Kidney (tissue), 22 donors: Measurements from ENCODE around the gene ZNF578. TPM values are rescaled to one million over a fixed set of nuclear protein-coding genes. Genes with fewer than 3 reads are reported as not detected.

ENCODE experiments used
- DNase-seq, 5 donors: peaks; one replicate each; pipeline ENCODE4 v3.0.0-alpha.2; 2013 to 2020
- FAIRE-seq: peaks from 2 replicates; lab custom pipeline; 2012; peaks lifted over from hg19 to GRCh38; lab: Jason Lieb, UNC
- H3K27ac ChIP-seq, 2 donors: one replicate each; pipeline ENCODE4 v1.7.0; 2013; ENCODE audit warnings: low read depth in 2 of 2, low read length in 2 of 2, inconsistent platforms in 1 of 2
- H3K27me3 ChIP-seq: one replicate; pipeline ENCODE4 v1.7.1; 2013; ENCODE audit warnings: low read length, inconsistent platforms; ENCODE audit not compliant: control insufficient read depth, insufficient read depth
- H3K36me3 ChIP-seq, 3 donors: one replicate each; pipeline versions ENCODE4 v1.7.0 to v1.7.1; 2013; ENCODE audit warnings: low read length in 3 of 3, control low read depth in 1 of 3, inconsistent platforms in 1 of 3; ENCODE audit not compliant: insufficient read depth in 3 of 3, control insufficient read depth in 2 of 3
- H3K4me1 ChIP-seq, 3 donors: one replicate each; pipeline versions ENCODE4 v1.7.0 to v1.7.1; 2013; ENCODE audit warnings: low read length in 3 of 3, inconsistent platforms in 1 of 3, low read depth in 1 of 3; ENCODE audit not compliant: control insufficient read depth in 2 of 3, insufficient read depth in 2 of 3
- H3K4me3 ChIP-seq, 3 donors: one replicate each; pipeline versions ENCODE4 v1.7.0 to v1.8.1; 2013; ENCODE audit warnings: low read length in 3 of 3, control low read depth in 1 of 3, inconsistent platforms in 1 of 3
- H3K9ac ChIP-seq, 3 donors: one replicate each; pipeline versions ENCODE4 v1.7.0 to v1.7.1; 2013; ENCODE audit warnings: low read length in 3 of 3, control low read depth in 1 of 3, inconsistent platforms in 1 of 3
- H3K9me3 ChIP-seq, 3 donors: one replicate each; pipeline versions ENCODE4 v1.7.0 to v1.7.1; 2013; ENCODE audit warnings: low read length in 3 of 3, control low read depth in 1 of 3, inconsistent platforms in 1 of 3; ENCODE audit not compliant: control insufficient read depth in 2 of 3, insufficient read depth in 1 of 3
- CTCF ChIP-seq: IDR thresholded peaks from 3 replicates; pipeline ENCODE4 v1.5.1; 2012; ENCODE audit warnings: mild to moderate bottlenecking, moderate library complexity, borderline replicate concordance; ENCODE audit not compliant: insufficient read depth; ENCODE audit errors: extremely low read depth
- intact Hi-C: fragments of 100-400 bp; cut with DNase I; formaldehyde crosslinking; loops from one replicate; pipeline ENCODE4 v1.11.1; 2022
- long read RNA-seq, 10 donors: library from polyadenylated mRNA in 1 of 10; unstranded in 1 of 10; transcript quantifications; one replicate each; pipeline ENCODE4 v2.0.0 and lab custom pipeline, GENCODE V29; 2021 to 2026
- polyA plus RNA-seq: library from polyadenylated mRNA; stranded (reverse); fragments of 350-450 nt; fragmentation: Illumina TruSeq; extraction: RNeasy Lipid Tissue Mini Kit (QIAGEN cat#74804); gene quantifications from one replicate; pipeline ENCODE4 v1.2.3, GENCODE V29; 2014; ENCODE audit warnings: low read depth, low replicate concordance; ENCODE audit not compliant: insufficient read depth
- total RNA-seq: library from RNA; stranded (reverse); fragmentation: NEBNext Ultra II Directional; extraction: Animal tissue kit (Norgen Biotek cat#: 25700); gene quantifications from one replicate; pipeline ENCODE4 v1.2.1, GENCODE V29; 2021
- donor health status: control.
- donor health status: control.
- donor health status: control.
- donor health status: control.
- donor health status: control.
- donor health status: DM: yes; HTN: yes; CAD: no.
- donor health status: Normal renal cell carcinoma (clear cell type).

Gene ZNF578
- total RNA-seq = 3.7 TPM
- 0.69 TPM for polyA plus RNA-seq
- long read RNA-seq, donor 1, partial matches to known transcripts = 0 of 2 reads
- long read RNA-seq, donor 1, other reads (novel, unspliced or antisense) = 0 of 2 reads
- long read RNA-seq, donor 2 = 0 reads
- long read RNA-seq, donor 3 = 0 reads
- long read RNA-seq, donor 4 = 0 reads
- long read RNA-seq, donor 5 = 0 reads
- long read RNA-seq, donor 6, partial matches to known transcripts = 0 of 3 reads
- long read RNA-seq, donor 6, other reads (novel, unspliced or antisense) = 0 of 3 reads
- long read RNA-seq, donor 7, partial matches to known transcripts = 0 of 1 reads
- long read RNA-seq, donor 7, other reads (novel, unspliced or antisense) = 1 of 1 reads
- long read RNA-seq, donor 8, full-length matches to known transcripts = 3 of 3 reads
- long read RNA-seq, donor 8, partial matches to known transcripts = 0 of 3 reads
- long read RNA-seq, donor 8, other reads (novel, unspliced or antisense) = 0 of 3 reads
- long read RNA-seq, donor 9, partial matches to known transcripts = 0 of 1 reads
- long read RNA-seq, donor 9, other reads (novel, unspliced or antisense) = 0 of 1 reads
- long read RNA-seq, donor 10, full-length matches to known transcripts = 1 of 1 reads
- long read RNA-seq, donor 10, partial matches to known transcripts = 0 of 1 reads
- long read RNA-seq, donor 10, other reads (novel, unspliced or antisense) = 0 of 1 reads

DNA sequence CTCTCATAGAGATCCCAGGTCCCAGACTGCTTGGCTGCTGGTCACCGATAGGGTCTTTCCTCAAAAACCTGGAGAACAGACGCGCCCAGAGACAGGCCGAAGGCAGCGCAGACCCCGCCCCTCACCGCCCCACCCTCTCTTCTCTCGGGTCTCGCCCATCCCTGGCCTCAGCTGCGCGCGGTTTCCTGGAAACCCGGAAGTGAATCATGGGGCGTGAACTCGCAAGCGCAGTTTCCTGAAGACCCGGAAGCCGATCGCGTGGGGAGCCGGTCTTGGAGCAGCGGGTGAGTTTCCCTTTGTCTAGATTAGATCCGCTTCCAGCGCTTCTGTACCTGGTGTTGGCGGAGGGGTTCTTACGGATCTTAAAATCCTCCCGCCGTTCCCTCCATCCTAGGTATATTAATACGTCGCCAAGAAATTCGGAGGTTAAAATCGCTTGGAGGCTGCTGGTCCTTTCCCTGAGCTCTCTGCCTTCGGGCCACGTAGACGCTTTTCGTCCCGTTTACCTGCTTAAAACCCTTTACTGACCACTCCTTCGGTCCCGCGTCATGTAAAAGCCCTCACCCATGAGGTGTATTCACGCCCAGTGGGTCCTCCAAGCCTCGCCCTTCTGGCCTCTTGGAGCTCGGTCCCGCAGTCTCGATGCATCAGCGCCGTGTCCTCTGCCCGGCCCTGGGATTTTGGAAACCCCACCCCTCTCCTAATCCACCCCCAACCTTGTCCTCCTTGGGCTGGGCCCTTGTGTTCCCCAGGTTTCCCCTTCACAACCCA, at the start of gene ZNF578:
Gene ZNF578 (plus strand): TSS at position 230 of the 771 bp plus-strand sequence. CDS start 48,293 bp downstream, outside the sequence.
- FAIRE-seq (no peak), DNase-seq (peak; percentile 93 to 98 (median 94))
- H3K4me3 ChIP-seq = peak within 1 kb of the TSS; percentile 74 to 94 (median 92)
- H3K9ac ChIP-seq = peak within 1 kb of the TSS in 2 of 3 donors; percentile 7 to 85
- no peak within 1 kb of the TSS for H3K27ac ChIP-seq
- no peak for TF ChIP-seq CTCF
- H3K9me3 ChIP-seq = peaks cover 2 to 59% (median 13%) of the 10 kb centered on the region in 3 donors
- H3K4me1 ChIP-seq = peaks cover 0 to 4% (median 0%) of the 10 kb centered on the region in 3 donors
- intact Hi-C loops = no loop called here
- H3K27me3 ChIP-seq = no peaks in the 10 kb centered on the region
- H3K36me3 ChIP-seq = peaks cover 4 to 20% (median 6%) of the 10 kb centered on the region in 3 donors

DNA sequence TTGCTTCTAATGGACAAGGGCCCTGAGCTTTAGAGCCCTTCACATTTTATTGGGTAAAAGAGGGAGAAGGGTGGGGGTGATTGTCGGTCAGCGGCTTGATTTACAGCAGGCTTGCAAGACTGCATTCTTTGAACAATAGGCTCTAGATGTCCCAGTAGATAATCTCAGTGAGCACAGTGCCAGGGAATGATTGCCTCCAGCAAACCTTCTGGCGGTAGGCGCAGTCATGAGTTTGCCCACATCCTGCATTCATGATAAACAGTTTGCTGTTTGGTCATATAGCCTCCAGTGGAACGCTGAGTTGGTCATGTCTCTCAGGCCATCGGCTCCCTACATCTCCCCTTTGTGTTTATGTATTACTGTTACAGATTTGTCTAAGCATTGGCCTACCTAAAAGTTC, 43.1 kb upstream of the ZNF578 start:
- H3K4me3 ChIP-seq = no peak overlapping the region
- TF ChIP-seq CTCF = no peak
- no peaks in the 10 kb centered on the region for H3K4me1 ChIP-seq
- H3K36me3 ChIP-seq = peaks cover 10 to 57% (median 46%) of the 10 kb centered on the region in 3 donors
- DNase-seq (no peak), FAIRE-seq (no peak)
- no peak overlapping the region for H3K27ac ChIP-seq
- H3K9ac ChIP-seq = no peak overlapping the region
- H3K27me3 ChIP-seq = no peaks in the 10 kb centered on the region
- intact Hi-C loops = no loop called here
- peaks cover 2 to 75% (median 33%) of the 10 kb centered on the region in 3 donors for H3K9me3 ChIP-seq

DNA sequence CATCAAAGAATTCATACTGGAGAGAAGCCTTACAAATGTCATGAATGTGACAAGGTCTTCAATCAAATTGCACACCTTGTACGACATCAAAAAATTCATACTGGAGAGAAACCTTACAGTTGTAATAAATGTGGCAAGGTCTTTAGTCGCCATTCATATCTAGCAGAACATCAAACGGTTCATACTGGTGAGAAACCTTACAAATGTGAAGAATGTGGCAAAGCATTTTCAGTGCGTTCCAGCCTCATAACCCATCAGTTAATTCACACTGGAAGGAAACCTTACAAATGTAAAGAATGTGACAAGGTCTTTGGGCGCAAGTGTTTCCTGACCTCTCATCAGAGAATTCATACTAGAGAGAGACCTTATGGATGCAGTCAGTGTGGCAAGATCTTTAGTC, 37.6 kb upstream of the ZNF578 start:
- H3K4me1 ChIP-seq = no peaks in the 10 kb centered on the region
- FAIRE-seq (no peak), DNase-seq (no peak)
- H3K9ac ChIP-seq = no peak overlapping the region
- H3K36me3 ChIP-seq = peaks cover 0 to 20% (median 17%) of the 10 kb centered on the region in 3 donors
- no peak overlapping the region for H3K27ac ChIP-seq
- no peak for TF ChIP-seq CTCF
- peak overlapping the region in 1 of 3 donors; percentile 0 for H3K4me3 ChIP-seq
- intact Hi-C loops = no loop called here
- H3K9me3 ChIP-seq = peaks cover 3 to 92% (median 48%) of the 10 kb centered on the region in 3 donors
- no peaks in the 10 kb centered on the region for H3K27me3 ChIP-seq
